Esophagus squamous epithelium (tissue), 5 donors: ENCODE measurements around the gene CPNE5. TPM values are rescaled to one million over a fixed set of nuclear protein-coding genes. Genes with fewer than 3 reads are reported as not detected.

Experiments
- DNase-seq: peaks from one replicate; lab custom pipeline; 2025; lab: John Stamatoyannopoulos, UW
- H3K27ac ChIP-seq, 4 donors: fragments of 200-600 bp; sonication (generic); one replicate each; pipeline ENCODE4 v1.5.1; 2016 to 2019; ENCODE audit warnings: mild to moderate bottlenecking in 1 of 4
- H3K27me3 ChIP-seq, 4 donors: fragments of 200-600 bp; sonication (generic); 1 replicate in 3 of 4; 2 replicates in 1 of 4; pipeline versions ENCODE4 v1.5.1 to v1.6.0; 2017 to 2021; ENCODE audit warnings: antibody characterized with exemption in 1 of 4
- H3K36me3 ChIP-seq, 3 donors: fragments of 200-600 bp; sonication (generic); one replicate each; pipeline ENCODE4 v1.5.1; 2016 to 2019
- H3K4me1 ChIP-seq, 3 donors: fragments of 200-600 bp; sonication (generic); one replicate each; pipeline ENCODE4 v1.5.1; 2017 to 2019
- H3K4me3 ChIP-seq, 4 donors: fragments of 200-600 bp; sonication (generic); 1 replicate in 3 of 4; 2 replicates in 1 of 4; pipeline ENCODE4 v1.5.1; 2016 to 2019; ENCODE audit warnings: mild to moderate bottlenecking in 2 of 4, moderate library complexity in 1 of 4
- H3K9me3 ChIP-seq, 3 donors: fragments of 200-600 bp; sonication (generic); one replicate each; pipeline ENCODE4 v1.5.1; 2016 to 2019
- CTCF ChIP-seq, 6 experiments: fragments of 450-650 bp in 4 of 6; fragments of 200-600 bp in 2 of 6; sonication (generic) in 2 of 6; IDR thresholded peaks; one replicate each; pipeline ENCODE4 v1.5.1; 2016 to 2019; ENCODE audit warnings: antibody characterized with exemption in 6 of 6, mild to moderate bottlenecking in 4 of 6, moderate library complexity in 4 of 6
- POLR2A ChIP-seq, 4 donors: fragments of 450-650 bp; IDR thresholded peaks; one replicate each; pipeline ENCODE4 v1.6.1; 2017; ENCODE audit warnings: antibody characterized with exemption in 4 of 4, mild to moderate bottlenecking in 4 of 4, moderate library complexity in 3 of 4
- WGBS, 2 donors: methylation state at CpG; one replicate each; pipeline ENCODE4 v1.1.5; 2018; 5-methylcytosine and 5-hydroxymethylcytosine counted together
- intact Hi-C: fragments of 100-400 bp; cut with DNase I; formaldehyde crosslinking; loops from one replicate; pipeline ENCODE4 v1.15.0; 2022
- total RNA-seq, 4 donors: library from RNA; depleted of rRNA; stranded (reverse); fragments of >200 nt; gene quantifications; one replicate each; pipeline ENCODE4 v1.1.0, GENCODE V29; 2016
- donor health status: DM: yes; HTN: yes; CAD: no.

CPNE5 gene
- total RNA-seq, 4 donors from 2014 or later = 1.2 to 2.5 (median 1.5) TPM

GRCh38 chr6:36873115-36873514 is 33.9 kb upstream of the CPNE5 start:
- WGBS, 2 donors = 81 to 89% methylated on average over 1 of the region's 1 CpG
- H3K9me3 ChIP-seq = no peaks in the 10 kb centered on the region
- H3K4me1 ChIP-seq = peaks cover 0 to 27% (median 18%) of the 10 kb centered on the region in 3 donors
- no peaks in the 10 kb centered on the region for H3K27me3 ChIP-seq
- intact Hi-C loops = no loop called here
- H3K27ac ChIP-seq = no peak overlapping the region
- H3K4me3 ChIP-seq = no peak overlapping the region
- TF ChIP-seq CTCF (IDR thresholded peaks at IDR 0.05) (no peak), POLR2A (IDR thresholded peaks at IDR 0.05) (no peak)
- DNase-seq = no peak
- H3K36me3 ChIP-seq = peaks cover 0 to 29% (median 0%) of the 10 kb centered on the region in 3 donors

DNA sequence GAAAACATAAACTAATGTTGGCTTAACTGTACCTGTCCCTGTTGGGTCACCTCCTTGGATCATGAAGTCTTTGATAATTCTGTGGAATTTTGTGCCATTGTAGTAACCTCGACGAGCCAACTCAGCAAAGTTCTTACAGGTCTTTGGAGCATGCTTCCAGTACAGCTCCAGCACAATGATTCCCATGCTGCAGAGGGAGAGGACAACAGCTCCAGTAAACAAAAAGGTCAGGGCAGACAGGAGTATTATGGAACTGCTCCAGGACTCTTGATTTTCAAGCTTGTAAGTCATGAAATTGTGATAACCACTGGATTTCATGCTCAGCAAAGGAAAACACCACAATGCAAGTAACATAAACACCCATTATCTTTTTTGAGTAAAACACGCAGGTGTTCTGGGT is 32.4 kb upstream of the CPNE5 start:
- peaks cover 0 to 27% (median 18%) of the 10 kb centered on the region in 3 donors for H3K4me1 ChIP-seq
- H3K27ac ChIP-seq = no peak overlapping the region
- no peak overlapping the region for H3K4me3 ChIP-seq
- 86 to 92% methylated on average over 3 of the region's 3 CpGs for WGBS, 2 donors
- no peaks in the 10 kb centered on the region for H3K27me3 ChIP-seq
- TF ChIP-seq POLR2A (IDR thresholded peaks at IDR 0.05) (no peak), CTCF (IDR thresholded peaks at IDR 0.05) (no peak)
- DNase-seq = no peak
- H3K9me3 ChIP-seq = no peaks in the 10 kb centered on the region
- H3K36me3 ChIP-seq = peaks cover 0 to 43% (median 3%) of the 10 kb centered on the region in 3 donors
- intact Hi-C loops = no loop called here

DNA sequence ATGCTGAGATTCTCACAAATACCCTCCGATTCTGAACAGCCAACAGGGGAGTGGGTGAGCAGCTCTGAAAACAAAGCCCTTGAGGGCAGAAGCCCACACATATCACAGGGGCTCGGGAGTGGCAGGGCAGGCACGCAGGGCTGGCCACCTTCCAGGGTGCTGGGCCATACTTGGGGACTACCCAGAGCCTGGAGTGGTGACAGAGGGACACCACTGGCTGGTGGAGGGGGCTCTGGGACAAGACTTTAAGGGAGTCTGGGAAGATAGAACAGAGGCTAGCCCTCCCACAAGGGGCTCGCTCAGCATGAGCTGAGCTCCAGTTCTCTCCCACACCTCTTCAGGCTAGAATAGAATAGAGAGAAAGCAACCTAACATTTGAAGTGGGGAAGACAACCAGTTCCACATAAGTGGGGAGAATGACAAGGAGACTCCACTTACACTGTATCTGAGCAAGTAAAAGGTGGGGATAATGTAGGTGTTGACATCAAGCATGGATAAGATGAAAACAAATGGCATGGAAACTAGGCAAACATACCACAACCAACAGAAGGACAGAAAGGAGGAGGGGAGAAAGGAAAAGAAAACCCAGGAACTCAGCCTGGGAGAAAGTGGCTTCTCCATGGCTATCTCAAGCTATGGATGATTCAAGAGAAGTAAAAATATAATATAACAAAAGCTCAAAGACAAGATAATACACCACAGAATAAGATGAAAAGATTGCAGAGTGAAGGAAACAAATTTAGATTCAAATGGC is 28.4 kb upstream of the CPNE5 start:
- 76 to 94% methylated on average over 3 to 4 of the region's 4 CpGs for WGBS, 2 donors
- H3K4me1 ChIP-seq = peaks cover 0 to 11% (median 3%) of the 10 kb centered on the region in 3 donors

GRCh38 chr6:36865835-36866234 is 26.6 kb upstream of the CPNE5 start:
- intact Hi-C loops = no loop called here
- H3K4me3 ChIP-seq = no peak overlapping the region
- DNase-seq = no peak
- peaks cover 0 to 72% (median 3%) of the 10 kb centered on the region in 3 donors for H3K36me3 ChIP-seq
- WGBS, 2 donors = 54 to 79% methylated on average over 2 of the region's 2 CpGs
- no peaks in the 10 kb centered on the region for H3K9me3 ChIP-seq
- no peak overlapping the region for H3K27ac ChIP-seq
- H3K27me3 ChIP-seq = no peaks in the 10 kb centered on the region
- peaks cover 0 to 16% (median 6%) of the 10 kb centered on the region in 3 donors for H3K4me1 ChIP-seq
- TF ChIP-seq POLR2A (IDR thresholded peaks at IDR 0.05) = no peak

More for the DNA sequence above, 28.4 kb upstream of the CPNE5 start:
- Histone ChIP-seq H3K4me3 (no peak overlapping the region), H3K9me3 (no peaks in the 10 kb centered on the region), H3K27ac (no peak overlapping the region), H3K36me3 (peaks cover 0 to 74% (median 3%) of the 10 kb centered on the region in 3 donors), H3K27me3 (no peaks in the 10 kb centered on the region)
- no peak for DNase-seq
- TF ChIP-seq POLR2A (IDR thresholded peaks at IDR 0.05) (no peak), CTCF (IDR thresholded peaks at IDR 0.05) (no peak)
- intact Hi-C loops = no loop called here

DNA sequence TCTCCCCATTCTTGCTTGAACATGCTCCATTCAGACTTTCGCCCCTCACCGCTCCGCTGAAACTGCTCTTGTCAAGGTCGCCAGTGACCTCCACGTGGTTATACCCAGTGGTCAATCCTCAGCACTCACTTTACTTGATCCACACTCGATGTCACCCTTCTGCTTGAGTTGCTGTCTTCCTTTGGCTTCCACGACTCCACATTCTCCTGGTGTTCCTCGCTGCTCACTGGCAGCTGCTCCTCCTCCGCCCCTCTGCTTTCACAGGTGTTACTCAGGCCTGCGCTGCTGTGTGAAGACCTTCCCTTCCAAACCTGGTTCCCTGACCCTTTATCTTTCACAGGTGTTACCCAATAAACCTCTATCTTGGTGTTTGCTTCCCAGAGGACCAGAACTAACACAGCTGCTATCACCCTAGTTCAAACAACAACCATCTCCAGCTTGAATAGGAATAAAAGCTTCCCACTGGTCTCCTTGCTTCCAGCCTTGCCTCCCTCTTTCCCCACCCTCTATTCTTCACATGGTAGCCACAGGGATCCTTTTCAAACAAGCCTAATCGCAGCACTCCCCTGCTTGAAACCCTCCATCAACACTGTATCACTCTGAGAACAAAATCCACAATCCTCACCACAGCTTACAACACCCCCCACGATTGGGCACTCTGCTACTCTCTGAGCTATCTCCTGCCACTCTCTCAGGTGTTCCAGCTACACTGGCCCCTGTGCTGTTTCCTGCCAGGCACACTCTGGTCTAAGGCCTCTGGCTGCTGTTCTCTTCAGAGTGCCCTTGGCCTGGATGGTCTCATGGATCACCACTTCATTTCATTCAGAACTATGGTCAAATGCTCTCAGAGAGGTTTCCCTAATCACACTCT is 24.7 kb upstream of the CPNE5 start:
- TF ChIP-seq CTCF (IDR thresholded peaks at IDR 0.05) = no peak
- no peak for TF ChIP-seq POLR2A (IDR thresholded peaks at IDR 0.05)
- peaks cover 0 to 25% (median 6%) of the 10 kb centered on the region in 3 donors for H3K4me1 ChIP-seq
- no peaks in the 10 kb centered on the region for H3K9me3 ChIP-seq
- H3K36me3 ChIP-seq = peaks cover 0 to 53% (median 3%) of the 10 kb centered on the region in 3 donors
- H3K4me3 ChIP-seq = no peak overlapping the region
- H3K27me3 ChIP-seq = no peaks in the 10 kb centered on the region
- intact Hi-C loops = no loop called here
- H3K27ac ChIP-seq = no peak overlapping the region
- DNase-seq = no peak
- whole genome bisulfite sequencing, 2 donors = 87 to 89% methylated on average over 12 of the region's 12 CpGs
